Stimulated activated CD8-positive, alpha-beta memory T cell treated with anti-CD3 and anti-CD28 coated beads, Interleukin-7, amount 100 ng/mL, for 48 hours (primary cell): Measurements from ENCODE around the gene FAM43B.
"Not testable (repeated sequence)": the region's sequence is repeated elsewhere in the genome, so short reads cannot be mapped to it uniquely, and the experiment has no call there.

Experiments
- DNase-seq, 2 donors: peaks; one replicate each; pipeline ENCODE4 v3.0.0-alpha.2; 2020; ENCODE audit warnings: low read depth in 1 of 2; ENCODE audit errors: extremely low read depth in 1 of 2

FAM43B gene, protein sequence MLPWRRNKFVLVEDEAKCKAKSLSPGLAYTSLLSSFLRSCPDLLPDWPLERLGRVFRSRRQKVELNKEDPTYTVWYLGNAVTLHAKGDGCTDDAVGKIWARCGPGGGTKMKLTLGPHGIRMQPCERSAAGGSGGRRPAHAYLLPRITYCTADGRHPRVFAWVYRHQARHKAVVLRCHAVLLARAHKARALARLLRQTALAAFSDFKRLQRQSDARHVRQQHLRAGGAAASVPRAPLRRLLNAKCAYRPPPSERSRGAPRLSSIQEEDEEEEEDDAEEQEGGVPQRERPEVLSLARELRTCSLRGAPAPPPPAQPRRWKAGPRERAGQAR

DNA sequence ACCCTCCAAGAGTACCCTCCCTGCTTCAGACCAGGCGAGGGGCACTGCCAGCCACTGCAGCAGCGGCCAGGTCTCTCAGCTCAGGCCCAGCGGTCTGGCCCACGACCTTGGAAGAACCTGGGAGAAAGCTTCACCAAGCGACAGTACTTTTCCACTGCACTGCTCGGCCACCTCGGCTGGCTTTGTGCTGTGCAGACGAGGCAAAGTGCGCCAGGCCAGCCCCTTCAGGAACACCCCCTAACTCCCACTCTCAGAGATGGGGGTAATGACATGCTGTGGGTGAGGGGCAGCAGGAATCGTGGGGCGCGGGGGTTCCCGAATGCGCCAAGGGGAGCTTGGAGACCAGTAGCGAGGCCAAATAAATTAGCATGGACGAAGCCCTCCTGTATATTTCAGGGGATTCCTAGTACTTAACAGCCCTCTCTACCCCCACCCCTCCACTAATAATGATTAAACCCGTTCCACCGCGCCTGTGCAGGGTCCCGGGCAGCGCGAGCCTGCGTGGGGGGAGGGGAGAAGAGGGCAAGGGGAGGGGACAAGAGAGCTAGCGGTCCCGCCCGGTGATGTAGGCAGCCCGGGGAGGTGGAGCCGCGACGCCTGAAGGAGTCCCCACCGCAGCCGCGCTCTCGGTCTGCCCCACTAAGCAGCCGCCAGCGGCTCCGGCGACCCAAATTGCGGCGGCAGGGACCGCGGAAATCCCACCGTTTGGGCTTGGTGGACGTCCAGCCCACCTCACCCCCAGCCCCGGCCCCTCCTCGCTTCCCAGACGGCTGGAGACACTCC, at the start of gene FAM43B:
FAM43B (plus strand) TSS at position 629 of the 783 bp plus-strand sequence. CDS start 401 bp downstream, outside the sequence.
- no peak for DNase-seq

DNA sequence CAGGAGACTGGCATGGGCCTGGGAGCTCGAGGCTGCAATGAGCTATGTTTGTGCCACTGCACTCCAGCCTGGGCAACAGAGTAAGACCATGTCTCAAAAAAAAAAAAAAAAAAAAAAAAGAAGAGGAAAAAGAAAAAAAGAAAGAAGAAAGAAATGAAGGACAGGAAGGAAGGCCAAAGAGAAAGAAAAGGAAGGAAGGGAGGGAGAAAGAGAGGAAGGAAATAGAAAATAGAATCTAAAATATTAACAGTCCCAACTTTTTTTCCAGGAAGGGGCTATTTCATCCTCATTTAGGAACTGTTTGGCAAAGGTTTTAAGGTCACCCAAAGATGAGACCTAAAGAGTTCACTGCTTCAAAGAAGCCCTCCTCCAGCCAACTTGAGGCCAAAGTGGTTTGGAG, 46.9 kb upstream of the FAM43B start:
- DNase-seq, result no peak

DNA sequence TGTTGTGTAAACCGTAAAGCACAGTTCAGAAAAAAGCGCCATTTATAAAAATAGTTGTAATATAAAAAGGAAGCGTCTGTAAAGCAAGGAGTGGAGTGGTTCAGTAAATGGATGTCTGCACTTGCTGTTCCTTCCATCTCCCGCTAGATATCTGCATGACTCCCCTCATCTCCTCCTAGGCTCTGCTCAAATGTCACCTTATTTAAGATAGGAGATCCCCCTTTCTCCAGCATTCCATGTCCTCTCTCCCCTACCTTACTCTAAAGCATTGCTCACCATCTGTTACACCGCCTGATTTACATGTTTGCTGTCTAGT, 45.2 kb upstream of the FAM43B start:
- no peak for DNase-seq

DNA sequence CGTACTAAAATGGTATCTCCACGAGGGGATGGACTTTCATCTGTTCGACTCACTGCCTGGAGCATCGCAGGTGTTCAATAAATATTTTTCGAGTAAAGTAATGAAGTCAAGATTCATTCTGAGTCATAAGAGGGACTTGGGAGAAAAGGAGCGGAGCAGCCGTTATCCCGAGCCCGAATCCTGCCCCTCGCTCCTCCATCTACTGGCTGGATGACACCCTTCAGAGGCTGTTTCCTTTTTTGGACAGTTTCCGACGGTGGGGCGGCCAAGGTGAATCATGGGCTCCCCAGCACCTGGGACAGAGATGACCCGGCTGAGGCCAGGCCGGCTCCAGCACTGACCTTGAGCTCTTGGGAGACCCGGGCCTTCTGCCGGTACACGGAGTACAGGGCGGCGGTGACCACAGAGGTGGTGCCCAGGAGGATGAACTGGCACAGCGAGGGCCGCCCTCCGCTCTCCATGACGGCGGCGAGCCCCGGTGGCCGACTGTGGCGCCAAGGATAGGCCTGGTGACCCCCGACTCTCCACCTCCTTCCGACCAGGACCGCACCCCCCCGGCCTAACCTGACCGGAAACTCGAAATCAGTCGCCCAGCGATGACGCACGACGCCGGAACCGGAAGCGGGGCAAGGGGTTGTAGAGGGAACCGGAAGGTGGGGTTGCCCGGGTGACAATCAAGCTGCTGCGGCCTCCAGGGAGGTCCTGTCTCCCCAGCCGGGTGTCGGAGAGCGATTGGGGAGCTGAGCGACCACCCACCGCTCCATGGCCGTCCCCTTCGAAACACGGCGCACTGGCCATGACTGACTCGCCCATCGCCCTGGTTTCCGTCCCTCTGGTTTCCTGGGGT, 44.6 kb upstream of the FAM43B start, which contains the start of gene MUL1:
MUL1 (minus strand) TSS at position 588 of the 847 bp plus-strand sequence; CDS start at position 461, 127 bp downstream.
- DNase-seq, result peak; percentile 89 to 95

DNA sequence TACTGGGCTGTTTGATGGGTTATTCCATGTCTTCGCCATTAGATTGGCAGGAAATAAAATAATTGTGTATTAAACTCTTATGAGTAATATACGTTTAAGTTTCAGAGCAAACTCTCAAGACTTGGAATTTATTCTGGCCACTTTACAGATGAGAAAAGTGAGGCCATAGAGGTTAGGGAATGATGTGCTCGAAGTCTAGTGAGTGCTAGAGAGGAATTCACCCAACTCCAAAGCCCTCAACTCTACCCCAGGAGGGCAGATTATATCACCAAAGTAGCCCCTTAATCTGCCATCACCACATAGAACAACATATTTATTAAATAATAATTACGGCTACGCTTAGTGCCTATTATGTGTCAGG, 44.0 kb upstream of the FAM43B start:
- DNase-seq, result no peak

DNA sequence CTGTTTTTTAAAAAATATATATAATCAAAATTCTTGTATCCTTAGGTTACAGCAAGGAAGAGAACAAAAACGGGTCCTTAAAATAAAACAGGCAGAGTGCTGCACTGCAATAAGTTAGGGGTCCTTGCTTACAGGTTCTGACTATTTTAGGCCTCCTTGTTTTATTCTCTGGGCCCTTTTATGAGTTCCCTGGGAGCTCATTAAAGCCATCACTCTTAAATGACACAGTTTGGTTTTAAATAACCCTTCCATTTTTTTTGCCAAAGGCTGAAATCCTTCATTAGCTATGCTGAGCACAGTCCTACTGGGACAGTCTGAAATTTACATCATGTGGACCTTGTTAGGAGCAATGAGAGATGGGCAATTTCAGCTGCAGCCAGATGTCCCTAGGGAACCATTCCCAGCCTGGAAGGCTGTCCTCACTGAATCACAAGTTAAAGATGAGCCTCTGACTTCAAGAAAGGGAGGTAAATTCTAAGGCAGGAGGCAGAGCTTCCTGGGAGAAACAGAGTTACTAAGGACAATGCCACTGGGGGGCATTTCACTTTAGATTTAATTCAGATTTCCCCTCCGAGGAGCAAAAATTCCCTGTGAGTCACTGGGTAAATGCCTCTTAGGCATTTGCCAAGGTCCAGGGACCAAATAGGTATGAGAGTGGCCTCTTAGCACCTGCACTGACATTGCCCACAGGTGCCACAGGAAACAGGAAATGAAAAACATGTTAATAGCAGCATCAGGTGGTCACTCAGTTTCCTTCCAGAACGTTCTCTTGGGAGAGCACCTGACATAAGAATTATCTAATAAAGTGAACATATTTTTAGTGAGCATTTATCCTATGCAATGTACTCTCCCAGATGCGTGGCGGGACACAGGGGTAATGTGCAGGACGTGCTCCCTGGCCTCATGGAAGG, 40.6 kb upstream of the FAM43B start:
- DNase-seq, result no peak

DNA sequence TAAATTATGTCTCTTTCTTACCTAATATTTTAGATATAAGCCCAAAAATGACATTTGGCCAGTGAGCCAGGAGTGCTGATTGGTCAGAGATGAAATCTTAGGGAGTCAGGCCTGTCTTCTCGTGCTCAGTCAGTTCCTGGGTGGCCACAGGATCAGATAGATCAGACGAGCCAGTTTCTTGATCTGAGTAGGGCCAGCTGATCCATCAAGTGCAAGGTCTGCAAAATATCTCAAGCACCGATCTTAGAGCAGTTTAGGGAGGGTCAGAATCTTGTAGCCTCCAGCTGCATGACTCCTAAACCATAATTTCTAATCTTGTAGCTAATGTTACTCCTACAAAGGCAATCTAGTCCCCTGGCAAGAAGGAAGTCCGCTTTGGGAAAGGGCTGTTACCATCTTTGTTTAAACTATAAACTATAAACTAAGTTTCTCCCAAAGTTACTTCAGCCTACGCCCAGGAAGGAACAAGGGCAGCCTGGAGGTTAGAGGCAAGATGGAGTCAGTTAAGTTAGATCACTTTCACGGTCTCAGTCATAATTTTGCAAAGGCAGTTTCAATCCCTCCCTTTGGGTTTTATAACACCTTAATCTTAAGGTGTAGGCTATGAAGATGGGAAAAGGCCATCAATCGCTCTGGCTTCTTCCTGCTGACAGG, 32.6 kb upstream of the FAM43B start:
- not testable (repeated sequence) for DNase-seq

DNA sequence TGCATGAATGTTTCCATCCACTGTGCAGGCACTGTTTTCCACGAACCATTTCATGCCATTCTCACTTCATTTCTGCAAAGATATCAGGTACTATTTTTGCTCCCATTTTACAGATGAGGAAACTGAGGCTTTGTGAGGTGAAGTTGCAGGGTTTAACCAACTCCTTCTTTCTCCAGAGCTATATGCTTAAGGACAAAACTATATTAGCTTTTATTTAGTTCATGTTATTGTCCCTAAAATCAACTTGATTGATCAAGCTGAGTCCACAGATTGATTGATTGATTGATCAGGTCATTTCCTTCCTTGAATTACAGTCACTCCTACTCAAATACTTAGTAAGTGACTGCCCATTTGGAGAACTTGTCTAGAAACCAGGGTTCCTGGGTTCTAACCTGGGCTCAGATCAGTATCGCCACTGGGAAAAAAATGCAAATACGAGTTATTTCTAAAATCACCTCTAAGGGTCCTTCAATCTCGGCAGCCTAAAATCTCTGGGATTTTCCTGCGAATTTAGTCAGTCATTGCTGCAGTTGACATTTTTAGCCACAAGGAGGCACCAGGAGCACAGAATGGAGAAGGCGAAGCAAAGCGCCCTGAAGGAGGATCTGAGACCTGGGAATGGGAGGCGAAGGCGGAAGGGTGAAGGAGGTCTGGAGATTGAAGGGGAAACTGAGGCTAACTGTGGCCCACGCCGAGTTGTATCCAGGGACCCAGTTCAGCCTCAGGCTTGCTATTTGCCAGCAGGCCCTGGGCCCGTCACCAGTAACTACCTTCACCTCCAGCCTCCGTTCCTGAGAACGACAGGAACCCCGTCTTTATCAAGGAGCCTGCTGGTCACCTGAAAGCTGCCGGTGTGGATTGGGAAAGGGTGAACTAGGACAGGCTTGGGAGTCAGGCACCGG, 30.2 kb upstream of the FAM43B start:
- DNase-seq, result peak; percentile 7 to 42

DNA sequence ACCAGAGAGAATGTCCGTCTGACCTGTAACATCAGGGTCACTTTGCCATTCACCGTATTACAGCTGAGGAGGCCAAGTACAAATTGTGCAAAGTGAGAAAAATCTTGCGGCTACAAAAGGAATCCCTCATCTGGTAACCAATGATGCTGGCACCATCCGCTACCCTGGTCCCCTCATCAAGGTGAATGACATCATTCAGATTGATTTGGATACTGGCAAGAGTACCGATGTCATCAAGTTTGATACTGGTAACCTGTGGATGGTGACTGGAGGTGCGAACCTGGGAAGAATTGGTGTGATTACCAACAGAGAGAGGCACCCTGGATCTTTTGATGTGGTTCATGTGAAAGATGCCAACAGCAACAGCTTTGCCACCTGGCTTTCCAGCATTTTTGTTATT, 26.1 kb upstream of the FAM43B start:
- DNase-seq, result no peak

DNA sequence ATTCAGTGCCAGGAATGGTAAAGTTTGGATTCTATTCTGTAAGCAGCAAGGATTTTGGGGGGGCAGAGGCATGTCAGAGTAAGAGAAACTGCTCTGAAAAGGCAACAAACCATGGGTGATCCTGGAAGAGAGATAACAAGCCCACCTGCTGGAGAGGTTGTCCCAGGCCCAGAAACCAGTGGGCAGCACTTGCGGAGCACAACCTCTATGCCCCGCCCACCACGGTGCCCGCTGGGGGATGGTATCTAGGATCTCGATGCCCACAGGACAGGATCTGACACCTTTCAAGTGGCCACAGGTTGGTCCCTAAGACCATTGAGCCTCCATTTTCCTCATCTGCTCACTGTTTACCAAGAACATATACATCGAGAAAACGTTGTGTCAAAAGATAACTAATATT, 24.2 kb upstream of the FAM43B start:
- DNase-seq, result no peak

DNA sequence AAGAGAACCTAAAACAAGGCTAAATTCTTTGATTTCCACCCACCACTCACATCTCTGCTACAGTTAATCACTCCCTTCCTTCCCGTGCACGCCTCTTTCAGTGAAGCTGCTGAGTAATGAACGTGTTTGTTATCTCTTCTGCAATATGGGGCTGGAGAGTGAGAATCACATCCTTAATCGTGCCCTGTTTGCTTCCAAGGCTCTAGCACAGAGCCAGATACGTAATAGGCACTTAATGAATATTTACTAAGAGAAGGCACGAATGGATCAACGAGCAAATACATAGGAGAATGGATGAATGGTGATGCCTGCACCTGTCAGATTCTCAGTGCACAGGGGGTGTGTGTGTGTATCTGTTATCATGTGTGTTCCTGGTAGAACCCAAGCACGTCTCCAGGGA, 22.1 kb upstream of the FAM43B start:
- no peak for DNase-seq

DNA sequence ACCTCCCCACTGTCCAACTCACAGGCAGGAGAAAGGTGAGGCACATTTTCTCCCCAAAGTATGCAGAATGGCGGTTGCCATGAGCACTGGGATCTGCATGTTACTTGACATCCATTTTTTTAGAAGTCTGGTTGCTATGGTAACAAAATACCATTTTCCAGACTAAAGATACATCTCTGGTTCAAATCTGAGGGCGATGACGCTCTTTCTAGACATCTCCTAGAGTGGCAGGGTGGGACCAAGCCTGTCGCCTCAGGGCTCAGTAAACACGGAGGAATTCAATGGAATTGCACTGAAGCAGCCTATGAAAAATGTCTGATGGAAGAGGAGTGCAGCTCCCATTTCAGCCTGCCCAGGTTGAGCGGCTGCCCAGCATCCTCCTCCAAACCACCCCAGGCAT, 21.5 kb upstream of the FAM43B start:
- DNase-seq, result no peak

DNA sequence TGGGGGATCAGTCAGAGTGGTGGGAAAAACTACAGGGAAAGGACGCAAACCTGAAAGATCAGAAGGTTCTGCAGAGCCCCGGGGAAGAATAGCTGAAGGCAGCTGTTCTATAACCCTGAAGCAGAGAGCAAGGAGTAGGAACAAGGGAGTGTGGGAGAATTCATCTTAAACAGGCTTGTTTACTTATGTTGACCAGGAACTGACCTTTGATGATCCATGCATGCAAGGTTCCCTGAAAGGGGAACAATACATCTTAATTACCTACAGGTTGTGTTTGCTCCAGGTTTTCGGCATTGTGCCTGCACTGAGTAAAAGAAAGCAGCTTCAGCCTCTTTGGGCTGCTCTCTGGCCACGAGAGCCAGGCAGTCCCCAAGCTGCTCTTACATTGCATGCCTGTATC, 18.7 kb upstream of the FAM43B start:
- no peak for DNase-seq

DNA sequence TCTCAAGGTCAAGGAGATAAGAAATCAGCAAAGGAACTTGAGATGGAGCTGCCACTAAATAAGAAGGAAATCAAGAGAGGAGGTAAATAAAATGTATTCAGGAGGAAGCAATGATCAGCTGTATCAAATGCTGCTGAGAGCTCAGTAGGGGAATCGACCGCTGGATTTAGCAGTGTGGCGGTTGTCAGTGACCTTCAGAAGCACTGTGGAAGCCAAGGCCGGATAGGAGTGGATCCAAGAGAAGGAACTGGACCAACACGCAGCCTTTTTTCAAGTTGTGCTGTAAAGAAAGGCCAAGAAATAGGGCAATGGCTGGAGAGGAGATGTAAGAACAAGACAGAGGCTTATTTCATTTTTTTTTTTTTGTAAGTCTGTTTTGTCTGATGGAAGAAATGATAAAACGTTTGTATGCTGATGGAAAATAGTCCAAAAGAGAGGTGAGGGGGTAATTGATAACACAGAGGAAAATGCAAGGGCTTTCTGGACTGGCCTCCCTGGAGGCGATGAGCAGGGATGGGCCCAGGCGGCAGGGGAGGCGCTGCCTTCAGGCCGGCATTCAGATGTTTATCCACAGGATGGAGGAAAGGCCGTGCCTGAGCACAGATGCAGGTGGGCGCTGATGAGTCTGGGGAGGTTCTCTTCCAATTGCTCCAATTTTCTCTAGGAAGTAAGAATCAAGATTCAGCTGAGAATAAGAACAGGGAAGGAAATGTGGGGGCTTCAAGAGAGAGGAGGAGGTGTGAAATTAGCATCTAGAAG, 17.5 kb upstream of the FAM43B start:
- no peak for DNase-seq

DNA sequence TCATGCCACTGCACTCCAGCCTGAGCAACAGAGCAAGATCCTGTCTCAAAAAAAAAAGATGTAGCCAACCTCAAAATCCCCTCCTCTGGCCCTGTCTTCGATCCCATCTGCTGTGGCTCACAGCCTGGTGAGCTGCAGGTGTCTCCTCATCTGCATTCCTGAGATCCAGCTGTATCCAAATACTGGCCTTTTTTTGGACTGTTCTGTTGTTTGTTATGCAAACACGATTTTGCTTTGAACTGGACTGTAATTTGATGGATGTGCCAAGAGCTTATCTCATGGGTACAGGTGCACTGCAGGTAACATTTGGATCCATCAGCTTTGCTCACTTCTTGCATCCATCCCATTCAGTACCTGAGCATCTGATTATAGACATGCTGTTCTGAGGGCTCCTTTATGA, 14.1 kb upstream of the FAM43B start:
- DNase-seq, result no peak

DNA sequence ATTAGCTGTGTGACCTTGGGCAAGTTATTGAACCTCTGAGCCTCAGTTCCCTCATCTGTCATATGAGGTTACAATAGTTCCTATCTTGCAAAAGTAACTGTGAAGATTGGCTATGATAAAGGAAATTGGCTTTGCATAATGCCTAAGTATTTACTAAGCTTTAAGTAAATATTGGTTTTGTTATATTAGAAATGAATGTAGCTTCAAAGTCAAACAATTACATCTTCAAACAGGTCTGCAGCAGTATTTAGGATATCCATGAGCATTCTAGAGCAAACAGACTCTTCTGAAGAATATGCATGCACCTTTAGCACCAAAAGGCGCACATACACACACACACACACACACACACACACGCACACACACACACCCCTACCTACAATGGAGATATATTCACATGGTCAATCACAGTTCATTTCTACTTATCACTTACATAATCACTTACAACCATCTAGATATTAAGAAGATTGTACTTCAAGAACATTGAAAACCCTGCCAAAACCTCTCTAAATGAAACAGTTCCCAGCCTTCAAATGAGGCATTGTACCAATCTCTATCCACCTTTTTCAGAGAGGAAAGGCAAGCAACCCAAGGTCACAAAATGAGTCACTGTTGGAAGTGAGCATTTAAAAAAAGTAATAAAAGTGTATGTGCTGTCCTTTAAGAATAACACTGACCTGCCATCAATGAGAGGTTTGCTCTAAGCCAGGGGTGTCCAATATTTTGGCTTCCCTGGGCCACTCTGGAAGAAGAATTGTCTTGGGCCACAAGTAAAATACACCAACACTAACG, 13.4 kb upstream of the FAM43B start:
- no peak for DNase-seq

DNA sequence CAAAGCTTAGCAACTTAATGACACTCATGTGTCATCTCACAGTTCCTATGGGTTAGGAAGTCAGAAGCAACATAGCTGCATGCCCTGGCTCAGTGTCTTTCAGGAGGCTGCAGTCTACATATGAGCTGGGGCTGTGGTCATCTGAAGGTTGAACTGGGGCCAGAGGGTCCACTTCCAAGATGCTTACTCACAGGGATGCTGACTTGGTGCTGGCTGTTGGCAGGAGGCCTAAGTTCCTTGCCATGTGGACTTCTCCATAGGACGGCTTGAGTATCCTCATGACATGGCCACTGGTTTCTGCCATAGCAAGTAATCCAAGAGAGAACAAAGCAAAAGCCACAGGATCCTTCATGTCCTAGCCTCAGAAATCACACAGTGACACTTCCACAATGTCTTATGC, 12.1 kb upstream of the FAM43B start:
- no peak for DNase-seq
